DND-41 (cell line): Measurements from ENCODE around the gene BZW2.

Experiments used
- EZH2 ChIP-seq: IDR thresholded peaks from 3 replicates; pipeline ENCODE4 v1.6.1; 2012; ENCODE audit warnings: borderline replicate concordance, low read depth, mild to moderate bottlenecking, moderate library complexity, low read length, inconsistent platforms; ENCODE audit not compliant: severe bottlenecking
- TF ChIP-seq, protein P1 (sequence below): IDR thresholded peaks from 2 replicates; pipeline ENCODE4 v1.5.1; 2012; ENCODE audit warnings: borderline replicate concordance, low read length, moderate library complexity, mild to moderate bottlenecking; ENCODE audit not compliant: poor library complexity, severe bottlenecking; ENCODE audit errors: extremely low read depth

DNA sequence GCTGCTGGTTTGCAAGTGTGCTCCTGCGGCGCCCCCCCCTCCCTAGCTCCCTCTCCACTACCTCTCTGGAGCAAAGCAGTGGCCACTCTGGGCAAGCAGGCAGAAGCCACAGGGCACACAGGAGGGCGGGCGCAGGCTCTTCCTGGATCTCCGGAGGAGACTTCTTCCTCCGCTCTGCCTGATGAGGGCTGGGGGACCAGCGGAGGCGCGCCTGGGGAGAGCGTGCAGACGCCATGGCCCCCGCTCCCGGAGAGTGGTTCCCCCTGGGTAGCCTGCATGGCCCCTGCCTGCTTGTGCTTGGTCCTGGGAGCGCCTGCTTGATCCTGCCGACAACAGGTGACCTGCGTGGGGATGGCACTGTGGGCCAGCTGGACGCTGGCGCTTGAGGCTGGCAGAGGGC lies 29.4 kb upstream of the BZW2 start:
- TF ChIP-seq, protein P1, sequence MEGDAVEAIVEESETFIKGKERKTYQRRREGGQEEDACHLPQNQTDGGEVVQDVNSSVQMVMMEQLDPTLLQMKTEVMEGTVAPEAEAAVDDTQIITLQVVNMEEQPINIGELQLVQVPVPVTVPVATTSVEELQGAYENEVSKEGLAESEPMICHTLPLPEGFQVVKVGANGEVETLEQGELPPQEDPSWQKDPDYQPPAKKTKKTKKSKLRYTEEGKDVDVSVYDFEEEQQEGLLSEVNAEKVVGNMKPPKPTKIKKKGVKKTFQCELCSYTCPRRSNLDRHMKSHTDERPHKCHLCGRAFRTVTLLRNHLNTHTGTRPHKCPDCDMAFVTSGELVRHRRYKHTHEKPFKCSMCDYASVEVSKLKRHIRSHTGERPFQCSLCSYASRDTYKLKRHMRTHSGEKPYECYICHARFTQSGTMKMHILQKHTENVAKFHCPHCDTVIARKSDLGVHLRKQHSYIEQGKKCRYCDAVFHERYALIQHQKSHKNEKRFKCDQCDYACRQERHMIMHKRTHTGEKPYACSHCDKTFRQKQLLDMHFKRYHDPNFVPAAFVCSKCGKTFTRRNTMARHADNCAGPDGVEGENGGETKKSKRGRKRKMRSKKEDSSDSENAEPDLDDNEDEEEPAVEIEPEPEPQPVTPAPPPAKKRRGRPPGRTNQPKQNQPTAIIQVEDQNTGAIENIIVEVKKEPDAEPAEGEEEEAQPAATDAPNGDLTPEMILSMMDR = no peak
- no peak for TF ChIP-seq EZH2
